Measurements from ENCODE around the gene ZYX.

The ZYX gene

DNA sequence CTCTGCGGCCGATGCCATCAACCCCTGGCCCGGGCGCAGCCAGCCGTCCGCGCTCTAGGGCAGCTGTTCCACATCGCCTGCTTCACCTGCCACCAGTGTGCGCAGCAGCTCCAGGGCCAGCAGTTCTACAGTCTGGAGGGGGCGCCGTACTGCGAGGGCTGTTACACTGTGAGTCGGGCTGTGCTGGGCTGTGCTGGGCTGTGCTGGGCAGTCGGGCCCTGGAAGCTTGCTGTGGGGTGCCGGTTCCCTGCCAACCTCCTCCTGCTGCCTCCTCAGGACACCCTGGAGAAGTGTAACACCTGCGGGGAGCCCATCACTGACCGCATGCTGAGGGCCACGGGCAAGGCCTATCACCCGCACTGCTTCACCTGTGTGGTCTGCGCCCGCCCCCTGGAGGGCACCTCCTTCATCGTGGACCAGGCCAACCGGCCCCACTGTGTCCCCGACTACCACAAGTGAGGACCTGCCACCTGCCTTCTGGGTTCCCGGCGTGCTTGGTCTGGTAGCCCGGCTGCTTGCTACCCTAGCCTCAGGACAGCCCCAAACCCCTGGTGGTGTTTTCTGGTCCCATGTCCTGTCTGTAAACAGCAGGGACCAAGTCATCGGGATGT lies 7.5 kb downstream of the ZYX start:
- no peak for DNase-seq (ENCODE audit: low spot score)
- H3K4me1 ChIP-seq (ENCODE audit: control insufficient read depth in 2 of 2, insufficient read depth in 1 of 2, low read depth in 1 of 2, low read length in 2 of 2), result peaks cover 0 to 5% of the 10 kb centered on the region in 2 donors

DNA sequence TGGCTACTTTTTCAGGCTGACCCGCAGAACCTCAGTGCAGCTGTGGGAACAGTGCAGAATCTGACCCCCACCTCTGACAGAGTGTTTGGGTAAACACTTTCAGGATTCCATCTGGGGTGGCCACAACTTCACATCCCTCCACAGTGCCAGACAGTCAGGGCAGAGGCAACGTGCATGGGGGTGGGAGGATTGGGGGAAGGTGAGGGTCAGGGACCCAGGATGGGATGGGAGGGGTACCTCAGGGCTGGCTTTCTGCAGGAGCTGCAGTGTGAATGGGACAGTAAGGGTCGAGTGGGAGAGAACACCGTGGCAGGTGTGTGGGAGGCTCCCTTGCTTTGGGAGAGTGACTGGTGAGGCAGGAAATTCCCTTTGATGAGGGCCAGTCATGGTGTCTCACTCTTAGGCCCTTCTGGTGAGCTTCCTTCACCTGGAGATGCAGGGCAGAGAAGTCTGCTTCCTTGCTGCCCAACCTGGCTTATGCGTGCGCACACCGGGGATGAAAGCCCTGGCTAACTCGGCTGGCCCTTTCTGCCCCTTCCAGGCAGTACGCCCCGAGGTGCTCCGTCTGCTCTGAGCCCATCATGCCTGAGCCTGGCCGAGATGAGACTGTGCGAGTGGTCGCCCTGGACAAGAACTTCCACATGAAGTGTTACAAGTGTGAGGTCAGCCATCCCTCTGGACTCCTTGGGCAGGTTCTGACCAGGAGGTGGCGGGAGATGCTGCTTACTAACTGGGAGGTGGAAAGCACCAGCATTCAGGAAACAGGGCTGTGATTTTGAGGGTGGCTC lies 8.4 kb downstream of the ZYX start:
- peaks cover 7% of the 10 kb centered on the region for H3K79me1 ChIP-seq (ENCODE audit: low read depth, low read length)
- H2BK5ac ChIP-seq (ENCODE audit: low read length), result no peak overlapping the region
- no peak overlapping the region for H3K9ac ChIP-seq (ENCODE audit: low read depth, low read length, poor library complexity)
- no peak overlapping the region for H3K4ac ChIP-seq (ENCODE audit: low read length)
- no peak overlapping the region for H3K23ac ChIP-seq (ENCODE audit: low read depth, low read length, poor library complexity)
- H3K18ac ChIP-seq (ENCODE audit: low read length), result no peak overlapping the region
- H2AFZ ChIP-seq (ENCODE audit: low read length), result no peak overlapping the region
- H3K4me1 ChIP-seq (ENCODE audit: control insufficient read depth in 2 of 2, insufficient read depth in 1 of 2, low read depth in 1 of 2, low read length in 2 of 2), result peaks cover 0 to 5% of the 10 kb centered on the region in 2 donors
- H3K36me3 ChIP-seq (replicated peaks in 1 of 2; ENCODE audit: control insufficient read depth in 2 of 2, insufficient read depth in 2 of 2, low read length in 2 of 2), result peaks cover 48 to 78% of the 10 kb centered on the region in 2 donors
- no peak overlapping the region for H2AK5ac ChIP-seq (ENCODE audit: low read depth, low read length)
- H2BK15ac ChIP-seq (ENCODE audit: low read length), result no peak overlapping the region
- no peak overlapping the region for H3K27ac ChIP-seq (replicated peaks; ENCODE audit: low read length)
- H3K4me3 ChIP-seq (ENCODE audit: low read length in 2 of 2), result peak overlapping the region in 1 of 2 donors; percentile 36
- H2BK12ac ChIP-seq (ENCODE audit: low read length), result no peak overlapping the region
- no peak overlapping the region for H4K91ac ChIP-seq (ENCODE audit: low read depth, low read length, poor library complexity)
- H4K8ac ChIP-seq (ENCODE audit: low read depth, low read length), result no peak overlapping the region
- H2BK120ac ChIP-seq (ENCODE audit: low read depth, low read length), result no peak overlapping the region
- no peak for DNase-seq (ENCODE audit: low spot score)
- H3K9me3 ChIP-seq (replicated peaks in 1 of 2; ENCODE audit: control insufficient read depth in 2 of 2, insufficient read depth in 1 of 2, low read depth in 1 of 2, low read length in 2 of 2), result peaks cover 0 to 2% of the 10 kb centered on the region in 2 donors
- no peak overlapping the region for H3K14ac ChIP-seq (ENCODE audit: low read length)
- no CpG with 5 or more reads among the region's 15 CpGs for WGBS, 2 donors (ENCODE audit: extremely low coverage in 2 of 2, insufficient read length in 2 of 2, insufficient replicate concordance in 1 of 2)
- H3K27me3 ChIP-seq (ENCODE audit: control insufficient read depth in 3 of 3, insufficient read depth in 3 of 3, low read depth in 1 of 3, low read length in 3 of 3), result no peaks in the 10 kb centered on the region
- H3K4me2 ChIP-seq (ENCODE audit: insufficient read depth, low read length, poor library complexity, severe bottlenecking), result no peak overlapping the region

More for the DNA sequence above, 7.5 kb downstream of the ZYX start:
- no peak overlapping the region for H2BK12ac ChIP-seq (ENCODE audit: low read length)
- H2BK15ac ChIP-seq (ENCODE audit: low read length), result no peak overlapping the region
- H4K91ac ChIP-seq (ENCODE audit: low read depth, low read length, poor library complexity), result no peak overlapping the region
- no peak overlapping the region for H3K4me2 ChIP-seq (ENCODE audit: insufficient read depth, low read length, poor library complexity, severe bottlenecking)
- H3K14ac ChIP-seq (ENCODE audit: low read length), result no peak overlapping the region
- no peak overlapping the region for H2BK5ac ChIP-seq (ENCODE audit: low read length)
- H3K23ac ChIP-seq (ENCODE audit: low read depth, low read length, poor library complexity), result peak overlapping the region; percentile 77
- H3K9me3 ChIP-seq (replicated peaks in 1 of 2; ENCODE audit: control insufficient read depth in 2 of 2, insufficient read depth in 1 of 2, low read depth in 1 of 2, low read length in 2 of 2), result peaks cover 0 to 2% of the 10 kb centered on the region in 2 donors
- no peak overlapping the region for H4K8ac ChIP-seq (ENCODE audit: low read depth, low read length)
- H3K27me3 ChIP-seq (ENCODE audit: control insufficient read depth in 3 of 3, insufficient read depth in 3 of 3, low read depth in 1 of 3, low read length in 3 of 3), result no peaks in the 10 kb centered on the region
- no CpG with 5 or more reads among the region's 28 CpGs for WGBS, 2 donors (ENCODE audit: extremely low coverage in 2 of 2, insufficient read length in 2 of 2, insufficient replicate concordance in 1 of 2)
- no peak overlapping the region for H2AFZ ChIP-seq (ENCODE audit: low read length)
- peaks cover 8% of the 10 kb centered on the region for H3K79me1 ChIP-seq (ENCODE audit: low read depth, low read length)
- H3K18ac ChIP-seq (ENCODE audit: low read length), result no peak overlapping the region
- H3K9ac ChIP-seq (ENCODE audit: low read depth, low read length, poor library complexity), result no peak overlapping the region
- peaks cover 49 to 87% of the 10 kb centered on the region in 2 donors for H3K36me3 ChIP-seq (replicated peaks in 1 of 2; ENCODE audit: control insufficient read depth in 2 of 2, insufficient read depth in 2 of 2, low read length in 2 of 2)
- H2AK5ac ChIP-seq (ENCODE audit: low read depth, low read length), result no peak overlapping the region
- no peak overlapping the region for H3K27ac ChIP-seq (replicated peaks; ENCODE audit: low read length)
- no peak overlapping the region for H3K4ac ChIP-seq (ENCODE audit: low read length)
- no peak overlapping the region for H2BK120ac ChIP-seq (ENCODE audit: low read depth, low read length)
- no peak overlapping the region for H3K4me3 ChIP-seq (ENCODE audit: low read length in 2 of 2)

DNA sequence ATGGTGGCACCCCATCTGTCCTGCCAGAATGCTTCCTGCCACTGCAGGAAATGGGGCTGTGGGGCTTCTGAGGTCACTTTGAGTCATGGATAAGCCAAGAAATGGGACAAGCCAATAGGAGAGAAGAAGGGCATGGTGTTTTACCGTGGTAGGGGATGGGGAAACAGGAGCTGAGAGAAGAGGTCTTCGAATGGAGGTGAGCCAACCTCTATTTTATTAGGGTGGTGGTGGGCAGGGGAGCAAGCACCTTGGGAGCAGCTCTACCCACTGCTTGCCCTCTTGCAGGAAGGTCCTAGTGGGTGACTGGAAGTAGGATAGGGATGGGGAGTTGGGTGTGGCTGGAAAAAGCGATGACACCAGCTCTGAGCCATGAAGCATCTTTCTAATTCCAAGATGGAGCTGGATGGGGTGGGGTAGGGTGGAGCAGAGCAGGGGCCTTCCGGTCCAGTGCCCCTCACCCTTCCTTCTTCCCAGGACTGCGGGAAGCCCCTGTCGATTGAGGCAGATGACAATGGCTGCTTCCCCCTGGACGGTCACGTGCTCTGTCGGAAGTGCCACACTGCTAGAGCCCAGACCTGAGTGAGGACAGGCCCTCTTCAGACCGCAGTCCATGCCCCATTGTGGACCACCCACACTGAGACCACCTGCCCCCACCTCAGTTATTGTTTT lies 9.1 kb downstream of the ZYX start:
- H3K18ac ChIP-seq (ENCODE audit: low read length), result no peak overlapping the region
- no peak overlapping the region for H2AK5ac ChIP-seq (ENCODE audit: low read depth, low read length)
- no peak overlapping the region for H2BK12ac ChIP-seq (ENCODE audit: low read length)
- no peak overlapping the region for H3K27ac ChIP-seq (replicated peaks; ENCODE audit: low read length)
- peaks cover 0 to 2% of the 10 kb centered on the region in 2 donors for H3K9me3 ChIP-seq (replicated peaks in 1 of 2; ENCODE audit: control insufficient read depth in 2 of 2, insufficient read depth in 1 of 2, low read depth in 1 of 2, low read length in 2 of 2)
- no peak overlapping the region for H4K91ac ChIP-seq (ENCODE audit: low read depth, low read length, poor library complexity)
- DNase-seq (ENCODE audit: low spot score), result no peak
- no peak overlapping the region for H3K4me3 ChIP-seq (ENCODE audit: low read length in 2 of 2)
- peaks cover 45 to 71% of the 10 kb centered on the region in 2 donors for H3K36me3 ChIP-seq (replicated peaks in 1 of 2; ENCODE audit: control insufficient read depth in 2 of 2, insufficient read depth in 2 of 2, low read length in 2 of 2)
- H4K8ac ChIP-seq (ENCODE audit: low read depth, low read length), result no peak overlapping the region
- no peak overlapping the region for H3K14ac ChIP-seq (ENCODE audit: low read length)
- peaks cover 5% of the 10 kb centered on the region for H3K79me1 ChIP-seq (ENCODE audit: low read depth, low read length)
- no peak overlapping the region for H3K4ac ChIP-seq (ENCODE audit: low read length)
- peaks cover 0 to 5% of the 10 kb centered on the region in 2 donors for H3K4me1 ChIP-seq (ENCODE audit: control insufficient read depth in 2 of 2, insufficient read depth in 1 of 2, low read depth in 1 of 2, low read length in 2 of 2)
- no peak overlapping the region for H2AFZ ChIP-seq (ENCODE audit: low read length)
- no peaks in the 10 kb centered on the region for H3K27me3 ChIP-seq (ENCODE audit: control insufficient read depth in 3 of 3, insufficient read depth in 3 of 3, low read depth in 1 of 3, low read length in 3 of 3)
- no peak overlapping the region for H2BK15ac ChIP-seq (ENCODE audit: low read length)
- H3K4me2 ChIP-seq (ENCODE audit: insufficient read depth, low read length, poor library complexity, severe bottlenecking), result no peak overlapping the region
- peak overlapping the region; percentile 45 for H3K23ac ChIP-seq (ENCODE audit: low read depth, low read length, poor library complexity)
- H2BK120ac ChIP-seq (ENCODE audit: low read depth, low read length), result no peak overlapping the region
- WGBS, 2 donors (ENCODE audit: extremely low coverage in 2 of 2, insufficient read length in 2 of 2, insufficient replicate concordance in 1 of 2), result no CpG with 5 or more reads among the region's 10 CpGs
- no peak overlapping the region for H3K9ac ChIP-seq (ENCODE audit: low read depth, low read length, poor library complexity)
- no peak overlapping the region for H2BK5ac ChIP-seq (ENCODE audit: low read length)

All from neuronal stem cell (in vitro differentiated cells).